Kidney epithelial cell (primary cell): Measurements from ENCODE around the gene CKM. TPM values are rescaled to one million over a fixed set of nuclear protein-coding genes. Genes with fewer than 3 reads are reported as not detected.

Experiments used
- DNase-seq: peaks from one replicate; pipeline ENCODE4 v3.0.0-alpha.2; 2010; ENCODE audit warnings: low read depth
- H3K27me3 ChIP-seq: 2 replicates; pipeline ENCODE4 v1.6.0; 2011; ENCODE audit warnings: low read length; ENCODE audit not compliant: control insufficient read depth, insufficient read depth
- H3K36me3 ChIP-seq: 2 replicates; pipeline ENCODE4 v1.5.1; 2011; ENCODE audit warnings: low read length; ENCODE audit not compliant: control insufficient read depth, insufficient read depth
- H3K4me3 ChIP-seq: 2 replicates; pipeline ENCODE4 v1.5.1; 2011; ENCODE audit warnings: low read depth, mild to moderate bottlenecking, control low read depth, low read length
- CTCF ChIP-seq: IDR thresholded peaks from 2 replicates; pipeline ENCODE4 v1.5.1; 2011; ENCODE audit warnings: mild to moderate bottlenecking, moderate library complexity, low read length, control low read depth, inconsistent platforms; ENCODE audit not compliant: insufficient read depth, poor library complexity, severe bottlenecking
- total RNA-seq: library from RNA; depleted of rRNA; stranded (reverse); fragments of >200 nt; gene quantifications from 2 replicates; pipeline ENCODE4 v1.2.3, GENCODE V29; 2015

CKM gene
- total RNA-seq, 1 donor from 2014 or later = not detected

- no peak overlapping the region for H3K4me3 ChIP-seq
- DNase-seq = no peak
- no peak for TF ChIP-seq CTCF
- no peaks in the 10 kb centered on the region for H3K27me3 ChIP-seq
- H3K36me3 ChIP-seq = no peaks in the 10 kb centered on the region
Measured at GRCh38 chr19:45256836-45257235, 65.8 kb downstream of the CKM start.

Other genes starting within 250 kb of the CKM start
- gene ZNF296, start 246.4 kb downstream of the CKM start, total RNA-seq = 1.0 and 1.1 TPM in 2 replicates
- 50.8 and 63.6 TPM in 2 replicates for gene GEMIN7, start 243.6 kb downstream of the CKM start, total RNA-seq
- 36.5 and 52.0 TPM in 2 replicates for gene PPP1R37, start 229.7 kb downstream of the CKM start, total RNA-seq
- 0.07 and 0.46 TPM in 2 replicates for gene NKPD1, start 161.9 kb downstream of the CKM start, total RNA-seq
- gene TRAPPC6A, start 144.6 kb downstream of the CKM start, total RNA-seq = 33.8 and 36.4 TPM in 2 replicates
- gene BLOC1S3, start 144.1 kb downstream of the CKM start, total RNA-seq = 21.9 and 25.0 TPM in 2 replicates
- gene EXOC3L2, start 77.5 kb downstream of the CKM start, total RNA-seq = 0.27 TPM in 1 of 2 replicates, not detected in the other
- 21.8 and 21.9 TPM in 2 replicates for gene MARK4, start 71.6 kb downstream of the CKM start, total RNA-seq
- 8.6 and 8.9 TPM in 2 replicates for gene KLC3, start 17.9 kb upstream of the CKM start, total RNA-seq
- 18.5 and 28.6 TPM in 2 replicates for gene ERCC2, start 47.7 kb upstream of the CKM start, total RNA-seq
- 30.9 and 34.5 TPM in 2 replicates for gene PPP1R13L, start 82.2 kb upstream of the CKM start, total RNA-seq
- 18.0 and 24.4 TPM in 2 replicates for gene POLR1G, start 83.8 kb upstream of the CKM start, total RNA-seq
- 67.1 and 79.5 TPM in 2 replicates for gene ERCC1, start 101.0 kb upstream of the CKM start, total RNA-seq
- gene FOSB, start 145.1 kb upstream of the CKM start, total RNA-seq = 1.6 and 5.3 TPM in 2 replicates
- gene RTN2, start 174.2 kb upstream of the CKM start, total RNA-seq = 13.4 and 18.5 TPM in 2 replicates
- 0.48 TPM in 1 of 2 replicates, not detected in the other for gene PPM1N, start 175.6 kb upstream of the CKM start, total RNA-seq
- 228 and 248 TPM in 2 replicates for gene VASP, start 184.6 kb upstream of the CKM start, total RNA-seq